ENCODE data around the gene ARHGAP42.

Gene ARHGAP42

DNA sequence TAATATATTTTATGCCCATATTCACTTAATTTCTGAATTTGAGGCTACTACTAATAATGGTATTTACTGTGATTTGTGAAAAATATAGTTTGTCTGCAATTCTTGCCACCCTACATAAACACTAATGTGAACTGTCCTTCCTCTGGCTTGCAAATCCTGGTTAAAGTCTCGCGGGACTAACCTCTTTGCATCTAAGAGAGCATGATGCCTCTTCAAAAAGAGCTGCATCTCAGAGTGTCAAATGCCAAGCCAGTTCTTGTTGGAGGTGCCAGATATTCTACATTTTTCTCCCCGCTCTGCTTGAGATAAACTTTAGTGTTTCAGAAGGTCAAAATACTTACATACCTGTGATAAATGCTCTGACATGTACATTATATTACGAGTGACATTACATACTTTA, 2.1 kb downstream of the ARHGAP42 start:
- no peaks in the 10 kb centered on the region for H3K9me3 ChIP-seq
- H3K27me3 ChIP-seq, result peaks cover 59% of the 10 kb centered on the region
- no peaks in the 10 kb centered on the region for H3K36me3 ChIP-seq
- no peak for TF ChIP-seq CTCF (IDR thresholded peaks at IDR 0.05)
- no peak overlapping the region for H3K4me3 ChIP-seq (ENCODE audit: low read depth in 1 of 2, low read length in 1 of 2)
- no peak overlapping the region for H3K27ac ChIP-seq
- no peaks in the 10 kb centered on the region for H3K4me1 ChIP-seq (ENCODE audit: control insufficient read depth in 1 of 2, insufficient read depth in 1 of 2, low read depth in 1 of 2, low read length in 1 of 2)

GRCh38 chr11:100691896-100692653, 5.0 kb downstream of the ARHGAP42 start:
- no peaks in the 10 kb centered on the region for H3K9me3 ChIP-seq
- peaks cover 30% of the 10 kb centered on the region for H3K27me3 ChIP-seq
- no peaks in the 10 kb centered on the region for H3K36me3 ChIP-seq
- H3K4me3 ChIP-seq (ENCODE audit: low read depth in 1 of 2, low read length in 1 of 2), result no peak overlapping the region
- no peak overlapping the region for H3K27ac ChIP-seq
- H3K4me1 ChIP-seq (ENCODE audit: control insufficient read depth in 1 of 2, insufficient read depth in 1 of 2, low read depth in 1 of 2, low read length in 1 of 2), result no peaks in the 10 kb centered on the region
- TF ChIP-seq CTCF (IDR thresholded peaks at IDR 0.05), result no peak

DNA sequence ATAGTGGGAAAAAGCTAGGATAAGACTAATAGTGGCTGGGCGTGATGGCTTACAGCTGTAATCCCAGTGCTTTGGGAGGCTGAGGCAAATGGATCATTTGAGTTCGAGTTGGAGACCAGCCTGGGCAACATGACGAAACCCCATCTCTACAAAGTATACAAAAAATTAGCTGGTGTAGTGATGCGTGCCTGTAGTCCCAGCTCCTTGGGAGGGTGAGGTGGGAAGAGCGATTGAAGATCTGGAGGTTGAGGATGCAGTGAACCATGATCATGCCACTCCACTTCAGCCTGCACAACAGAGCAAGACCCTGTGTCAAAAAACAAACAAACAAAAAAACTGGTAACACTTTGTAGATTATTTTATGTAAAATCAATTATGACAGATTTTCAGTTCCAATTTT, 8.8 kb downstream of the ARHGAP42 start:
- Histone ChIP-seq H3K27ac (no peak overlapping the region), H3K36me3 (no peaks in the 10 kb centered on the region), H3K4me3 (ENCODE audit: low read depth in 1 of 2, low read length in 1 of 2) (no peak overlapping the region), H3K9me3 (no peaks in the 10 kb centered on the region), H3K27me3 (no peaks in the 10 kb centered on the region), H3K4me1 (ENCODE audit: control insufficient read depth in 1 of 2, insufficient read depth in 1 of 2, low read depth in 1 of 2, low read length in 1 of 2) (no peaks in the 10 kb centered on the region)
- no peak for TF ChIP-seq CTCF (IDR thresholded peaks at IDR 0.05)

DNA sequence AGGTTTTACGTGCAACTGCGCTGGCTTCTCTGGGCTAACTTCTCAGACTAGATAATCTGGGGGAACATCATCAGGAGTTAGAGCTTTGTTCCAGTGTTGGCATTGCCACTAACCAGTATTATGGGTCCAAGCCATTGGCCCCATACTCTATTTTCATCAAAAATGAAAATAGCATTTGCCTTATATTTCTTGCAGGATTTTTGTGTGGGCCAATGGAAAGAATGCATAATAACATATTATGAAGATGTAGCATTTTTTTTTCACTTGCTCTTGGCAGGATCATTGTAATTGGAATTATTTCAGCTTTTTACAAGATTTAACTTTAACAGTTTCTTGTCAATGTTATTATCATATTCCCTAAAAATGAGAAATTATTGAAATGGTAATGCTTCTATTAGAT, 16.1 kb downstream of the ARHGAP42 start:
- Histone ChIP-seq H3K36me3 (no peaks in the 10 kb centered on the region), H3K27ac (no peak overlapping the region), H3K4me3 (ENCODE audit: low read depth in 1 of 2, low read length in 1 of 2) (no peak overlapping the region), H3K4me1 (ENCODE audit: control insufficient read depth in 1 of 2, insufficient read depth in 1 of 2, low read depth in 1 of 2, low read length in 1 of 2) (no peaks in the 10 kb centered on the region), H3K27me3 (no peaks in the 10 kb centered on the region), H3K9me3 (no peaks in the 10 kb centered on the region)
- no peak for TF ChIP-seq CTCF (IDR thresholded peaks at IDR 0.05)

- H3K4me1 ChIP-seq (ENCODE audit: control insufficient read depth in 1 of 2, insufficient read depth in 1 of 2, low read depth in 1 of 2, low read length in 1 of 2), result no peaks in the 10 kb centered on the region
- no peak overlapping the region for H3K4me3 ChIP-seq (ENCODE audit: low read depth in 1 of 2, low read length in 1 of 2)
Observed at GRCh38 chr11:100703801-100704575, 16.9 kb downstream of the ARHGAP42 start.

More at GRCh38 chr11:100703801-100704575, 16.9 kb downstream of the ARHGAP42 start:
- Histone ChIP-seq H3K9me3 (no peaks in the 10 kb centered on the region), H3K27ac (no peak overlapping the region), H3K27me3 (no peaks in the 10 kb centered on the region), H3K36me3 (no peaks in the 10 kb centered on the region)
- TF ChIP-seq CTCF (IDR thresholded peaks at IDR 0.05), result no peak

All from neutrophil (primary cell).